Cortex of kidney (tissue), 1 donor: ENCODE data around the gene WBP2.
"Not testable (repeated sequence)": the region's sequence is repeated elsewhere in the genome, so short reads cannot be mapped to it uniquely, and the experiment has no call there.

Source experiments
- DNase-seq: peaks from one replicate; lab custom pipeline; 2025; lab: John Stamatoyannopoulos, UW

WBP2 gene

DNA sequence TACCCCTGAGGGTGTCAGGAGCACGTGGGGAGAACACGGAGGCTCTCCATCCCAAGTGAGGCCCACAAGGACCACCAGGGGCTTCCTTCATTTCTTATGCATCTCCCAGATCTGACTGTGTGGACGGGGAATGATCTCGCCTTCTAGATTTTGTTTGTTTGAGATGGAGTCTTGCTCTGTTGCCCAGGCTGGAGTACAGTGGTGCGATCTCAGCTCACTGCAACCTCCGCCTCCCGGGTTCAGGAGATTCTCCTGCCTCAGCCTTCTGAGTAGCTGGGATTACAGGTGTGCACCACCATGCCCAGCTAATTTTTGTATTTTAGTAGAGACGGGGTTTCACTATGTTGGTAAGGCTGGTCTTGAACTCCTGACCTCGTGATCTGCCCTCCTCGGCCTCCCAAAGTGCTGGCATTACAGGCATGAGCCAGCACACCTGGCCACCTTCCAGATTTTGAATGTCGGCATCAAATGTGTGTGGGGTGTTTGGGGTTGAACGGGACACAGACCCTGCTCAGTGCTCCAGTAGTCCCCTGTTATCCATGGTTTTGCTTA is 13.7 kb upstream of the WBP2 start:
- DNase-seq = not testable (repeated sequence)

DNA sequence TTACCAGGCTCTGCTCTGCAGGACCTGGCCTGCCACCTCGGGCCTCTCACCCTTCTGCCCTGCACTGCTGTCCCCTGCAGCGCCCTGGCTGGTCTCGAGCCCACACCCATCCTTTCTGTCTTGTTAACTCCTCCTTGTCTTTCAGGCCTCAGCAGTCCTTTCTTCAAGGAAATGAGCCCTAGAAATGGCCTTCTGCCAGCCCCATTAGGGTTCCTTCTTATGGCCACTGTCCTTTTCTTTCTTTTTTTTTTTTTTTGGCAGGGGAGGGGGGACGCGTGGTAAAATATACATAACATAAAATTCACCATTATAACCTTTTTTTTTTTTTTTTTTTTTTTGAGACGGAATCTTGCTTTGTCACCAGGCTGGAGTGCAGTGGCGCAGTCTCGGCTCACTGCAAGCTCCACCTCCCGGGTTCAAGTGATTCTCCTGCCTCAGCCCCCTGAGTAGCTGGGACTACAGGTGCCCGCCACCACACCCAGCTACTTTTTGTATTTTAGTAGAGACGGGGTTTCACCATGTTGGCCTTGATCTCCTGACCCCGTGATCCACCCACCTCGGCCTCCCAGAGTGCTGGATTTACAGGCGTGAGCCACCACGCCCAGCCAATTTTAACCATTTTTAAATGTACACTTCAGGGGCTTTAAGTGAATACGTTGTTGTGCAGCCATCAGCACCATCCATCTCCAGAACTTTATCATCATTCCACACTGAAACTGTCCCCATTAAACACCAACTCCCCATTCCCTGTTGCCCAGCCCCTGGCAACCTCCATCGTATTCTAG is 10.5 kb upstream of the WBP2 start:
- not testable (repeated sequence) for DNase-seq

DNA sequence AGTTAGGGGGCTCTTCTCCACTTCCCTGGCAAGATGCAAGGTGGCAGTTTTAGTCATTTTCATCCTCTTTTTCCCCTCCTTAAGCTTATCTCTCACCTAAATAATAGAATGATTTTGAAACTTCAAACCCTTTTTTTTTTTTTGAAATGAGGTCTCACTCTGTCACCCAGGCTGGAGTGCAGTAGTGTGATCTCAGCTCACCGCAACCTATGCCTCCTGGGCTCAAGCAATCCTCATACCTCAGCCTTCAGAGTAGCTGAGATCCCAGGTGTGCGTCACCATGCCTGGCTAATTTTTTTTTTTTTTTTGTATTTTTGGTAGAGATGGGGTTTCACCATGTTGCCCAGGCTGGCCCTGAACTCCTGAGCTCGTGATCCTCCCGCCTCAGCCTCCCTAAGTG is 9.8 kb upstream of the WBP2 start:
- not testable (repeated sequence) for DNase-seq

DNA sequence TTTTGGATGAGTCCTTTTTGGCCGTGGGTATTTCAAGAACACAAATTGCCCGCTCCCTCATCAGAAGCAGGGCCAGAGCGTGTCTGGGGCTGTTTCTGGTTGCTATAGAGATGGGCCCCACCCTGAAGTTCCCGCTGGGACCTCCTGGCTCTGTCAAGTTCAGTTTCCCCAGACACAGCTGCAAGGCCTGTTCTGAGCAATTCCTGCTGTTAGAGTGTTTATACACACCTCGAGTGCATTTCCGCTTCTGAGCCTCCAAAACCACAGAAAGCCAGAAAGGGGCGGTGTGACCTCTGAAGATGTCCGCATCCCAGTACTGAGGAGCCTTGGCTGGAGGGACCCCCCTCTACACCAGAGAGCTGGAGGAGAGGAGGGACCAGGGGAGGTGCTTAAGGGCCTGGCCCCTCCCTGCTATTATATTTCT is 9.3 kb upstream of the WBP2 start:
- no peak for DNase-seq

DNA sequence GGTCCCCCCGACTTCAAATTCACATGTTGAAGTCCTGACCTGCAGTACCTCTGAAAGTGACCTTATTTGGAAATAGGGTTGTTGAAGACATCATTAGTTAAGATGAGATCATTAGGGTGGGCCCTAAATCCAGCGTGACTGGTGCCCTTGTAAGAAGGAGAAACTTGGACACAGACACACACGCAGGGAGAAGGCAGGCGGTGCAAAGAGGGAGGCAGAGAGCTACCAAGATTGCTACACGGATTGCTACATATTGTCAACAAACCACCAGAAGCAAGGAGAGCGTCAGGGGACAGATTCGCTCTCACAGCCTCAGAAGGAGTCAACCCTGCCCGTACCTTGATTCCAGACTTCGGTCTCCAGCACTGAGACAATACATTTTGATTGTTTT is 6.8 kb upstream of the WBP2 start:
- DNase-seq = no peak

DNA sequence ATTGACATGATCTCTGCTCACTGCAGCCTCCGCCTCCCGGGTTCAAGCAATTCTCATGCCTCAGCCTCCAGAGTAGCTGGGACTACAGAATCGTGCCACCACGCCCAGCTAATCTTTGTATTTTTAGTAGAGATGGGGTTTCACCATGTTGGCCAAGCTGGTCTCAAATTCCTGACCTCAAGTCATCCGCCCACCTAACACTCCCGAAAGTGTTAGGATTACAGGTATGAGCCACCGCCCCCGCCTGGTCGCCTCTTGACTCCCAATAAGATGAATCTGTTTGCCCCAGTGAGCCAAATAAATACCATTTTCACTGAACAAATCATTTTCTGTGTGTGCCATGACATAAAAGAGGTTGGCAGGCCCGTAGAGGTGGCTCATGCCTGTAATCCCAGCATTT is 4.2 kb upstream of the WBP2 start:
- not testable (repeated sequence) for DNase-seq

DNA sequence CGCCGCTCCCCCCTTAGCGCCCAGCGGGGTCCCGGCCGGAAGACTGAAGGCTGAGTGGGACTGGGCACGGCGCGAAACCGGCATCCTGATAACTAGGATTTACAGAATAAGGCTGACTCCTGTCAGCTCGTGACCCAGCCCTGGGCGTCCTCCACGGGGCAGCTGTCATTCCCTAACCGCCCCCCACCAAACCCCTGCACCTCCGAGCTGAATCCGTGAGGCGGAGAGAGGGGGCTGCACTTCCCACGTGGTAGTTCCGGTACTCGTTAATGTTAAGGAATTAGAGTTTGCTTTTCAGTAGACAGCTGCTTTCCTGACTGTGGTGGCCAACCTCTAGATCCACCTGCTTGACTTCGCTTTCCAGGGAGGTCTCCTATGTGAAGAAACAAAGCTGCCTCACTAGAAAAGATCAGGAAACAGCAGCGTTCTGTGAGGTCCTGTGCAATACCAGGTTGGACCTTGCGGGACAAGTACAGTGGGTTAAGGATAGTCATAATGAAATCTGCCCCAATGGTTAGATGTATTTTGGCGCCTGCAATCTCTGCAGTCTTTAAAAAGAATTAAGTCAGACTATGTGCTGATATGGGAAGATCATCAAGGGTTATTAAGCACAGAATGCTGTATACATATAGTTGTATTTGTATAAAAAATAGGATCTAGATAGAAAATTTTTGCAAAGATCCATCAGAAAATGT is 1.1 kb upstream of the WBP2 start:
- no peak for DNase-seq

DNA sequence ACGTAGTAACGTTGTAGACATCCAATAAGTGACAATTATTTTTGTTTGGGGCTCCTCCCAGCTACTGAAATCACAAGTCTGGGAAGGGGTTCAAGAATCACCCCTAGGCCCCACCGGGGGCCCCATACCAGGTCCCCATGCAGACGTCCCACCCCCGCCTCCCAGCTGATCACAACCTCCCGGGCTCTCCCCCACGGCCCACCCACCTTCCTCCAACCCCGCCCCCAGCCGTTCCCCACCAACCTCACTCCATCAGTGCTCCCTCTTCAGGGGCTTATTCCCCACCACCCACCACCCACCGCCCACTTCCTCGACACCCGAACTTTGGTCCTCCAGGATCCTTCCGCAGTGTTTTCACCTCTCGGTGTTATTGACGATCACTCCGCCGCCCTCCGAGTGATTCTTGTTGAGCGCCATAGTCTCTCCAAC is 240 bp downstream of the WBP2 start:
- DNase-seq = no peak

DNA sequence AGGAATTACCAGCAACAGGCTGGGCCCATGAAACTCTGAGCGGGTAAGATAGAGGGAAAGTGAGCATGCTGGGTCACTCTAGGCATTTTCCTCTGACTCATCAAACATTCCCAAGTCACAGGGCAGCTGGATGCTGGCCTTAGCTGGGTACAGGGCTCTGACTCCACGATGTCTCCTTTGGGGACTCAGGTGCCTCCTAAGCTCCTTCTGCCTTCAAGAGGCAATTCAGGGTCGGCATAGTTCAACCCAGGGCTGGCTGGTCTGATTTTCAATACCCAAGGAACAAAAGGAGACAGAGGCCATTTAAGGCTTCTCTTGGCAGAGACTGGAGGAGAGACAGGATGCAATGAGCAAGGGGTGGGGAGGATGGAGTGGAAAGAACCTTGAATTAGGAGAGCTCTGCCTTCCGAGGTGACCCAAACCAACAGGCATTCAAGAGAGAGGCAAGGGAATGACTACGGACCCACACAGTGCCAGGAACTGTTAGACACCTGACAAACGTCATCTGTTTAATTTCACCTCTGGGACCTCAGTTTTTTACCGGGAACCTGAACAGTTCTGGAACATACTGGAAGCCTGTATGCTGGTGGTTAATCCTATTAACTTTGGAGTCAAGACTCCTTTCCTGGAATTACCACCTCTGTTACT is 910 bp downstream of the WBP2 start:
- no peak for DNase-seq

DNA sequence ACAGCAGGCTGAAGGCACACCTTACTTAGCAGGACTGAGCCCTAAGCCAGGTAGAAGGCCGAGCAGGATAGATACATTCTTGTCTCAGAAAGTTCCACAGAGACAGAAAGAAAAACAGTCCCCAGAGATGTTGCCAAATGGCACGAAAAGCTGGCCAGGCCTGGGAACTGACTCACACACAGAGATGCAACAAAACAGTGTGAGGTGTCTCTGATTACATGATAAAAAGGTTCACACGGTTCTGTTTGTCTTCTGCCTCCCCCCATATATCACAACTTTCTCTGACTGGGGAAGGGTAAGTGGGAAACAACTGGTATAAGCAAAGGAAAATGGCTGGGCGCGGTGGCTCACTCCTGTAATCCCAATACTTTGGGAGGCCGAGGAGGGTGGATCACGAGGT is 1.7 kb downstream of the WBP2 start:
- DNase-seq = no peak

DNA sequence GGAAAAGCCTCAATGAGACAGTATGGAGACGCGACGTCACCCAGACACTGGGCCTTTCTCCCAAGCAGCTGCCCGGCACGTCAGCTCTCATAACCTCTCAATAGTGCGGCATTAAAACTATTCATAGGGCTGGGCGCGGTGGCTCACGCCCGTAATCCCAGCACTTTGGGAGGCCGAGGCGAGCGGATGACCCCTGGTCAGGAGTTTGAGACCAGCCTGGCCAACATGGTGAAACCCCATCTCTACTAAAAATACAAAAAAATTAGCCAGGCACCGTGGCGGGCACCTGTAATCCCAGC is 3.5 kb downstream of the WBP2 start:
- DNase-seq = not testable (repeated sequence)

DNA sequence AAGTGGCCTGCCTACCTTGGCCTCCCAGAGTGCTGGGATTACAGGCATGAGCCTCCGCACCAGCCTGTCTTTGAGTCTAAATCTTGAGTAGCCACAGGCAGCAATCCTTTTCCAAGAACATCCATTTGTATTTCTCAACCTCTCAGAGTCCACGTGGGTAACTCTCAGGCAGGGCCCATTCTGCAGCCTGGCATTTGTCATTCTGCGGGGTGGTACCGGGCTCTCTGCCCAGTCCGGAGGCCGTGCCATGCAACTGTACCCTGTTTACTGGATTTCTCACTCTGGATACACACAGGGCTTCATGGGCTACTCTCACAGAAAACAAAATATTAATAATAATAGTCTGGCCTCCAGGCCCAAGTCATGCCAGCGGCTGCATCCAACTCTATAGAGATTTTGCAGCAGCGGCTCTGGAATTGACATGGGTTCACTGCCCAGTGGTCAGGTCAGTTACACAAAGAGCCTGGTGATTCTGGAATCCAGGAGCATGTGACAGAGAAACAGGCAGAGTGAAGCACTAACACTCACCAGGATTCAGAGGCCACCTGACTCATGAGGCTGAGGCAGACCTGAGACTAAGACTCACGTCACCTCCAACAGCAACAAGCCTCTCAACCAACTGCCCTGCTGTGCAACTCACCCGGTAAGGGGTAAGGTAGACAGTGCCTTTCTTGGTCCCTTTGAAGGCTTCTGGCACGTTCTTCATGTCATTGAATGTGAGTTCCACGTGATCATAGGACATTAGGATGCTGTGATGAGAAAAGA is 4.0 kb downstream of the WBP2 start:
- DNase-seq = no peak

DNA sequence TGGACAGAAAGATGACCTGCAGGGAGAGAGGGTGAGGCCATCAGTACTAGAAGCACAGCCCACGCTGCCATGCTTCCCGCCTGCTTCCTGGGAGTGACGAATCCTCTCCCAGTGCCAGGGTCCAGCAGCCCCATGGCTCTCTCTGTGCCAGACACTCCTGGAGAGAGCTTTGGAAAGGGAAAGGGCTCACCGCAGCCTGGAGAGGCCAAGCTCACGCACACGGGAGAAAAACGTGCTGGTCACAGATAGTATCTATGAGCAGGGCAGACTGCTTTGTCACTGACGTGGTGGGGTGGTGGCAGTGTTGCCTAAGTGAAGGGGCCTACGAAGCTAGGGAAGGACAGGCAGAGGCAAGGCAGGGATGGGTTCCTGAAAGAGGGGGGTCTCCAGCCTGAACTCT is 5.4 kb downstream of the WBP2 start:
- DNase-seq = no peak

DNA sequence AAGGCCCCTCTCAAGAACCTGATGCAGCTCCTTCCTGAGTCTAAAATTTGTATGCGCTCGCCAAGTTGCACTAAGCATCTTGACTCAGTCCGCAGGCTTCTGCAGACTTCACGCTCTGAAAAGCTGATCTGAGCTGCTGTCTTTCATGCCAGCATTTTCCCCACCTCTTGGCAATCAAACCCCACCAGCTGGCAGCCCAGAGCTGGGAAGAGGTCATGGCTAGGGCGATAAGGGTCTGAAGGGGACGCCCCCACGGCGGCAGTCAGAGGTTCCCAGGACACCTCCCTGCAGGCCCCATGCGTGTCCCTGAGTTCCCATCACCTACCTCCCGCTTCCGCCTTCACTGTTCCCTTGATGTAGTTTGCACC is 5.9 kb downstream of the WBP2 start:
- DNase-seq = no peak

DNA sequence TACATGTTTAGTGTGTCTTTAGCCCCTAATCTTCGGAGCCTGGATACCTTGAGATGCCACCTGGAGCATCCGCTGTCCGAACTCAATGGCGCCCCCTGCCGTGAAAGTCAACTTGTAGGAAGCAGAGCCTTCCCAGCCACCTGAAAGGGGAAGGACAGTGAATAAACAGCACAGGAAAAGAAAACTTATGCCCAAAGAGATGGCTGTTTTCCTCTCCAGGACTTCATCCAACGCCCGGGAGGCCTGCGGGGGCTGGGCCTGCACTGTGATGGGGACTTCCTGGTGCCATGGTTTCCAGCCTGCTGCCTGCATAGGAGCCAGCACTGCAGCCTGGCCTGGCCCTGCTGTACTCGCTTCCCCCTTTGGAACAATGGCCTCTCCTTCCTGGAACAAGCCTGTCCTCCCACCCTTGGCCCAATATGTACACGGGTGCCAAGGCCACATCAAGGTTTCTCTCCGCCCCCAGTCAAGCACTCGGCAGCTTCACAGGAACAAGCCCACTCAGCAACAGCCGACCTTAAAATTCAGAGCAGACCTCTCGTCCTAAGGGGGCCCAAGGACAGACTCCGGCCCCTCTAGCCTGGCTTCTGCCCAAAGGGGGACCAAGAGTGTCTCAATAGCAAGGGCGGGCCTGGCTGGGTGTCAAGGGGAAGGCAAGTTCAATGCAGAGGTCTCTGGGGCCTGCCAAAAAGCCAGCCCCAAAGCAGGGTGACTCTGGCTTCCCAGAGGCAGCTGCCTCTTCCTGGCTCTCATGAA is 6.4 kb downstream of the WBP2 start:
- no peak for DNase-seq

DNA sequence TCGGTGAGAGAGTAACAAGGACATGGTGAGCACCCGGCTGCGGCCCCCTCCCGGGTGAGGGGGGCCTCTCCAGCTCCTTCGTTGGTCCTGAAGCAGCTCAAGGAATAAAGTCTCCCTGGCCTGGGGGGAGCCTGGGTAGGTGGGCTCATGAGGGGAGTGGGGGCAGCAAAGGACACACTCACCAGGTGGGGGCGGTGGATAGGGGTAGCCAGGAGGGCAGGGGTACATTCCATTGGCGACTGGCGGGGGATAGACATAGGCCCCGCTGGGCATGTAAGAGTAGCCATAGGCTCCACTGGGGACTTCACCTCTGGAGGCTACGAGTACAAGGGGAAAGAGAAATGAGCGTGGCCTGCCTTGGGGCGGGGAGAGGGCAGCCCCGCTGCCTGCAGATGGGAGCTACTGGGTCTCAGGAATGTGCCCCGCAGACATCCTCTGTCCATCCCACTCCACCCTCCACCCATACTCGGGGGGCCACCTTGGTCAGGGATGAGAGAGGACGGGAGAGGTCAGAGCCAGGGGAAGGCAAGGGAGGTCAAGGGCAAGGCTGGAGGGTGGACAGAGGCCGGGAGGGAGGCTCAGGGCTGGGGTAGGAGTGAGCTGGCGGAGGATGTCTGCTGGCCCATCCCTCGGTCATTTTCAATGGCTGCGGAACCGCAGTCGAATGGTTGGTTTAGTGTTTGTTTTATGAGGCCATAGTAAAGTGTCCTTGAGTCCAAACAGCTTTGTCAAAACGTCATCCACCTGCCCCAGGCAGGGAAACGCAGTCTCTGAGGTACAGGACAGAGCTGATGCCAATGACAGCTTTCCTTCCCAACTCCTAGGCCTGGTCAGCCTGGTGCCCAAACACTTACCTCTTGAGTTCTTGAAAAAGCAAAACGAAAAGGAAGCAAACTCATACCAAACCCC is 7.3 kb downstream of the WBP2 start:
- DNase-seq = no peak

DNA sequence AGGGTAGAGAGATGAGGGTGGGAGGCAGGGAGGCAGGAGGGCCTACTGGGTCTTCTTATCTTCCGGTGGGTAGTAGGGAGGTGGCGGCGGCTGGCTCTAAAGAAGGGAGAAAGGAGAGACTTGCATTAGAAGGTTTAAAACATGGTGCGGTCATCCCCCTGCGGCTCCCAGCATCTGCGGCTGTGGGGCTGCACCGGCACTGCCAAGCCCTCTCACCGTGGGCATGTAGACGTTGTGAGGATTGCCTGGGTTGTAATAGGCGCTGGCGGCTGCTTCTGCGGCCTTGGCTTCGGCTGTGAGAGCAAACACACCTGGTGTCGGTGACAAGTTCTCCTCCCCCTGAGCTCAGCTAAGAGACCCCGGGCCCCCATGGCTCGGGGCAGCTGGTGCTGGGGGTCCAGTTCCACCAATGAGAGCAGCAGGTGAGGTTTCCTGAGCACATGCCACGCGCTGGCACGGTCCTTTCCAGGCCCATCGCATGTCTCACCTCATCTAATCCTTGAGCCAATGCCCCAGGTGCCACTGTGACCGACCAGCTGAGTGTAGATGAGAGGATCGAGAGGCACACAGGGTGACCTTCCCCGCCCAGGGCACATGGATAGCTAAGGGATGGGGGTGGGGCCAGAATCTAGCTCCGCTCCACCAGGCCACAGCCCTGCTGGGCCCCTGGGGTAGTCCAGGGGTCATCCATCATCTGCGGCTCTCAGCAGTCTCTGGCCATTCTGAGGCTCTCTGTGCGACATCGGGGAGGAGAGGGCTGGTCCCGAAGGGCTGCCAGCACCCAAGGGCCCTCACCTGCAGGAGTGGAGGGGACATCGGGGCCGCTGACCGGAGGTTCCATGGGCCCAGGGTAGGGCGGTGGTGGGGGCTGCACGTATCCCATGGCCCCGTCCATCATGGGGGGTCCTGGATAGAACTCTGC is 8.2 kb downstream of the WBP2 start:
- no peak for DNase-seq

DNA sequence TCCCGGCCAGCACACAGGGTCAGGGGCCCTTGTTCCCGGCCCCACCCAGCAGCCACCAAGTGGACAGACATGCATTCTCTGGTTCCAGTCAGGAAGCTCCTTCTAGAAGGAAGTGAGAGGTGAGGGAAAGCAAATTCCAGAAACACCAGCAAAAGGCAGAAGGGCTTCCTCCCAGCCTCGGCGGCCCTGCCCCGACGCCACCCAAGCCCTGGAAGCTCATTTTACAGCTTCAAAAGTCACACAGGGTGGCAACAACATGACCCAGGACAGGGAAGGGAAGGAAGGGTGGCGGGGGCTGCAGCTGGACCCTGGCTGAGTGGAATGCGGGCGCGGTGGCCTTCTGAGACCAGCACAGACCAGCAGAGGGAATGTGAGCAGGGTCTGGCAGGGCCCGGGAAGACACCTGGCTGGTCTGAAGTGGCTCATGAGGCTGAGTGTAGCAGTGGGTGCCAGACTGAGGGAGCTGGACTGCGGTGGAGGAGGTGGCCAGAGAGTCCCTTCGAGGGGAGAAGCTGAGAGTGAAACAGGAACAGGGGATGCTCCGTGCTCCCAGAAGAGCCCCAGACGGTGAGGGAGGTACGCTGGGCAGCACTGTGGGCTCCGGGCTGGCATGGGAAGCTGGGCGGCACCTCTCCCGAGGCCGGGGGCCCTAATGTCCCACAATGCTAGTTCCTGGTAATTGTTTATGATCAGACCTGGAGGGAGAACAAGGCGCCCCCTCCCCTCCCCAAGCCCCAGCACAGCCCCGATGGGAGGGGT is 9.0 kb downstream of the WBP2 start:
- DNase-seq = no peak
